Measurements from ENCODE around the gene BPGM.

DNA sequence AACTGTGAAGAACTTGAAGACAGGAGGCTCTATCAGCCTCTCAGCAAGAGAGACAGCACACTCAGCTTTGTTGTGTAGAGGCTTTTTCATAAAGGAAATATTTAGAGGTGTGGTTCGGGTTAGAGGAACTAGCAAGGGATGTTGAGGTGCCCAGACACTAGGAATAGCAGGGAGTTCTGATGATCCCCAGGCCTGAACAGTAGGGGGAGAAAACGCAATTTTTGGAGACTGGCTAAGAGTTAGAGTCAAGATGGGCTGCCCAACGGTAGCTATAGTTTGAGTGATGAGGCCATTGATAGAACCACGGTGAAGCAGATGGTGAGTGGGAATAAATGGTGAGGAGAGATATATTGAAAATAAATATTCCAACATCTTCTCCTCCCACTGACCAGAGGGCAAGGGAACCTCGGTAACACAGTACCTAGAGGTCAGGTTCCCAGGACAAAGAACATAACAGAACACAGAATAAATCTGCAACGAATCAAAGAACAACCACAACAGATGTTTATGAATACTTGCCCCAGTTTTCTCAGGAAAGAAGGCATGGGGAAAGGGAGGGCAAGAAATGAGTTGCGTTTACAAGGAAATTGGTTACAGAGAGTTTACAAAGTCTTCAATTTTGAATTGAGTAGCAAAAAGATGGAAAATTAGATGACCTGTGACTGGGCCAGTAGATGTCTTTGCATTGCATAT lies 24.2 kb upstream of the BPGM start:
- no peak for TF ChIP-seq POLR2A (IDR thresholded peaks at IDR 0.05)
- TF ChIP-seq, protein P1, sequence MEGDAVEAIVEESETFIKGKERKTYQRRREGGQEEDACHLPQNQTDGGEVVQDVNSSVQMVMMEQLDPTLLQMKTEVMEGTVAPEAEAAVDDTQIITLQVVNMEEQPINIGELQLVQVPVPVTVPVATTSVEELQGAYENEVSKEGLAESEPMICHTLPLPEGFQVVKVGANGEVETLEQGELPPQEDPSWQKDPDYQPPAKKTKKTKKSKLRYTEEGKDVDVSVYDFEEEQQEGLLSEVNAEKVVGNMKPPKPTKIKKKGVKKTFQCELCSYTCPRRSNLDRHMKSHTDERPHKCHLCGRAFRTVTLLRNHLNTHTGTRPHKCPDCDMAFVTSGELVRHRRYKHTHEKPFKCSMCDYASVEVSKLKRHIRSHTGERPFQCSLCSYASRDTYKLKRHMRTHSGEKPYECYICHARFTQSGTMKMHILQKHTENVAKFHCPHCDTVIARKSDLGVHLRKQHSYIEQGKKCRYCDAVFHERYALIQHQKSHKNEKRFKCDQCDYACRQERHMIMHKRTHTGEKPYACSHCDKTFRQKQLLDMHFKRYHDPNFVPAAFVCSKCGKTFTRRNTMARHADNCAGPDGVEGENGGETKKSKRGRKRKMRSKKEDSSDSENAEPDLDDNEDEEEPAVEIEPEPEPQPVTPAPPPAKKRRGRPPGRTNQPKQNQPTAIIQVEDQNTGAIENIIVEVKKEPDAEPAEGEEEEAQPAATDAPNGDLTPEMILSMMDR (IDR thresholded peaks at IDR 0.05) = no peak
